VCaP (cell line): ENCODE data around the gene RCN1.
"Not testable (repeated sequence)": the region's sequence is repeated elsewhere in the genome, so short reads cannot be mapped to it uniquely, and the experiment has no call there.

Experiments
- H3K27ac ChIP-seq: fragments of 450-650 bp; 2 replicates; pipeline ENCODE4 v1.5.1; 2017
- CTCF ChIP-seq: fragments of 450-650 bp; conservative IDR thresholded peaks from 2 replicates; pipeline ENCODE4 v1.5.1; 2017; ENCODE audit warnings: mild to moderate bottlenecking, moderate library complexity

RCN1 gene

GRCh38 chr11:32116668-32117067 is 25.8 kb downstream of the RCN1 start:
- no peak overlapping the region for H3K27ac ChIP-seq
- TF ChIP-seq CTCF = no peak

GRCh38 chr11:32118025-32118974 is 27.4 kb downstream of the RCN1 start:
- TF ChIP-seq CTCF = no peak
- H3K27ac ChIP-seq = no peak overlapping the region

- H3K27ac ChIP-seq = not testable (repeated sequence)
These were observed 28.3 kb downstream of the RCN1 start for GRCh38 chr11:32119139-32119538.

- no peak for TF ChIP-seq CTCF
- no peak overlapping the region for H3K27ac ChIP-seq
These were observed 30.1 kb downstream of the RCN1 start for GRCh38 chr11:32121012-32121411.

- no peak for TF ChIP-seq CTCF
- H3K27ac ChIP-seq = no peak overlapping the region
These were observed 31.3 kb downstream of the RCN1 start for GRCh38 chr11:32122200-32122599.

GRCh38 chr11:32131321-32131720 is 40.4 kb downstream of the RCN1 start:
- H3K27ac ChIP-seq = no peak overlapping the region
- TF ChIP-seq CTCF = no peak

- no peak overlapping the region for H3K27ac ChIP-seq
- TF ChIP-seq CTCF = no peak
These were observed 45.8 kb downstream of the RCN1 start for GRCh38 chr11:32136657-32137056.

- no peak overlapping the region for H3K27ac ChIP-seq
- TF ChIP-seq CTCF = no peak
These were observed 46.4 kb downstream of the RCN1 start for GRCh38 chr11:32137263-32137662.
